ENCODE measurements around the gene SELENOO.

- TF ChIP-seq EZH2 (IDR thresholded peaks at IDR 0.05; ENCODE audit: low read length, unreplicated experiment) (no peak), CTCF (conservative IDR thresholded peaks at IDR 0.05; ENCODE audit: low read depth, low read length) (peak; percentile 50)
These were observed 10.4 kb upstream of the SELENOO start for GRCh38 chr22:50190182-50190940.

Data from PC-3 (cell line).